SK-N-MC (cell line): ENCODE results near the gene ITGA2B.

ENCODE experiments used
- EZH2 ChIP-seq: fragments of 200-600 bp; sonication (generic); IDR thresholded peaks from one replicate; pipeline ENCODE4 v1.6.1; 2017; ENCODE audit warnings: antibody characterized with exemption
- POLR2AphosphoS5 ChIP-seq: IDR thresholded peaks from 2 replicates; pipeline ENCODE4 v1.6.1; 2012; ENCODE audit warnings: mild to moderate bottlenecking, low read depth, low read length, borderline replicate concordance

- TF ChIP-seq POLR2AphosphoS5 (no peak), EZH2 (no peak)
Observed at GRCh38 chr17:44432254-44433157, 43.1 kb upstream of the ITGA2B start.
